ENCODE measurements around the gene TNRC6B.
"Not testable (repeated sequence)": the region's sequence is repeated elsewhere in the genome, so short reads cannot be mapped to it uniquely, and the experiment has no call there.

TNRC6B gene

GRCh38 chr22:40364431-40364830 is 186.7 kb downstream of the TNRC6B start:
- DNase-seq (ENCODE audit: low read depth in 2 of 2): no peak

- DNase-seq (ENCODE audit: low read depth in 2 of 2): no peak
Observed at GRCh38 chr22:40366068-40366467, 188.3 kb downstream of the TNRC6B start.

GRCh38 chr22:40367342-40367741 is 189.6 kb downstream of the TNRC6B start:
- no peak for DNase-seq (ENCODE audit: low read depth in 2 of 2)

- no peak for DNase-seq (ENCODE audit: low read depth in 2 of 2)
Observed at GRCh38 chr22:40368016-40368415, 190.3 kb downstream of the TNRC6B start.

GRCh38 chr22:40368836-40369235 is 191.1 kb downstream of the TNRC6B start:
- no peak for DNase-seq (ENCODE audit: low read depth in 2 of 2)

GRCh38 chr22:40374567-40374966 is 196.8 kb downstream of the TNRC6B start:
- DNase-seq (ENCODE audit: low read depth in 2 of 2): no peak

GRCh38 chr22:40376149-40376548 is 198.4 kb downstream of the TNRC6B start:
- DNase-seq (ENCODE audit: low read depth in 2 of 2): no peak

- no peak for DNase-seq (ENCODE audit: low read depth in 2 of 2)
Observed at GRCh38 chr22:40377931-40378330, 200.2 kb downstream of the TNRC6B start.

GRCh38 chr22:40378448-40378847 is 200.7 kb downstream of the TNRC6B start:
- not testable (repeated sequence) for DNase-seq (ENCODE audit: low read depth in 2 of 2)

GRCh38 chr22:40381461-40381860 is 203.7 kb downstream of the TNRC6B start:
- no peak for DNase-seq (ENCODE audit: low read depth in 2 of 2)

GRCh38 chr22:40383905-40384304 is 206.2 kb downstream of the TNRC6B start:
- DNase-seq (ENCODE audit: low read depth in 2 of 2): no peak

- no peak for DNase-seq (ENCODE audit: low read depth in 2 of 2)
Observed at GRCh38 chr22:40385036-40385782, 207.5 kb downstream of the TNRC6B start.

Data from stimulated activated CD8-positive, alpha-beta memory T cell treated with anti-CD3 and anti-CD28 coated beads, Interleukin-7, amount 100 ng/mL, for 4 hours (primary cell).